Stimulated activated CD4-positive, alpha-beta T cell treated with anti-CD3 and anti-CD28 coated beads, Interleukin-15, amount 100 ng/mL, for 24 hours (primary cell): ENCODE data around the gene STK11.

Source experiments
- DNase-seq: peaks from one replicate; pipeline ENCODE4 v3.0.0-alpha.2; 2020

The STK11 gene

GRCh38 chr19:1205114-1206099 lies at the start of gene STK11:
TSS of gene STK11 (plus strand) at chr19:1205778. CDS start at chr19:1206914, 1,136 bp downstream.
- DNase-seq: peak; percentile 100

GRCh38 chr19:1156305-1156801 lies 49.2 kb upstream of the STK11 start:
- no peak for DNase-seq

- no peak for DNase-seq
These were observed 48.6 kb upstream of the STK11 start for GRCh38 chr19:1156830-1157615.

GRCh38 chr19:1157931-1158884 lies 47.4 kb upstream of the STK11 start:
- DNase-seq: no peak

- no peak for DNase-seq
These were observed 46.6 kb upstream of the STK11 start for GRCh38 chr19:1158885-1159448.

- DNase-seq: no peak
These were observed 45.5 kb upstream of the STK11 start for GRCh38 chr19:1159864-1160595.

GRCh38 chr19:1161716-1162115 lies 43.9 kb upstream of the STK11 start:
- DNase-seq: no peak

GRCh38 chr19:1162404-1163282 lies 42.9 kb upstream of the STK11 start:
- DNase-seq: no peak

- no peak for DNase-seq
These were observed 42.2 kb upstream of the STK11 start for GRCh38 chr19:1163283-1163933.

GRCh38 chr19:1163934-1164683 lies 41.5 kb upstream of the STK11 start:
- no peak for DNase-seq

GRCh38 chr19:1164684-1165531 lies 40.7 kb upstream of the STK11 start:
- DNase-seq: no peak

- no peak for DNase-seq
These were observed 38.6 kb upstream of the STK11 start for GRCh38 chr19:1166872-1167573.

- no peak for DNase-seq
These were observed 37.6 kb upstream of the STK11 start for GRCh38 chr19:1167687-1168571.

- no peak for DNase-seq
These were observed 36.8 kb upstream of the STK11 start for GRCh38 chr19:1168572-1169410.

- DNase-seq: no peak
These were observed 36.2 kb upstream of the STK11 start for GRCh38 chr19:1169411-1169791.
